ENCODE data around the gene LUC7L2.
"Not testable (repeated sequence)": the region's sequence is repeated elsewhere in the genome, so short reads cannot be mapped to it uniquely, and the experiment has no call there.

Gene LUC7L2

DNA sequence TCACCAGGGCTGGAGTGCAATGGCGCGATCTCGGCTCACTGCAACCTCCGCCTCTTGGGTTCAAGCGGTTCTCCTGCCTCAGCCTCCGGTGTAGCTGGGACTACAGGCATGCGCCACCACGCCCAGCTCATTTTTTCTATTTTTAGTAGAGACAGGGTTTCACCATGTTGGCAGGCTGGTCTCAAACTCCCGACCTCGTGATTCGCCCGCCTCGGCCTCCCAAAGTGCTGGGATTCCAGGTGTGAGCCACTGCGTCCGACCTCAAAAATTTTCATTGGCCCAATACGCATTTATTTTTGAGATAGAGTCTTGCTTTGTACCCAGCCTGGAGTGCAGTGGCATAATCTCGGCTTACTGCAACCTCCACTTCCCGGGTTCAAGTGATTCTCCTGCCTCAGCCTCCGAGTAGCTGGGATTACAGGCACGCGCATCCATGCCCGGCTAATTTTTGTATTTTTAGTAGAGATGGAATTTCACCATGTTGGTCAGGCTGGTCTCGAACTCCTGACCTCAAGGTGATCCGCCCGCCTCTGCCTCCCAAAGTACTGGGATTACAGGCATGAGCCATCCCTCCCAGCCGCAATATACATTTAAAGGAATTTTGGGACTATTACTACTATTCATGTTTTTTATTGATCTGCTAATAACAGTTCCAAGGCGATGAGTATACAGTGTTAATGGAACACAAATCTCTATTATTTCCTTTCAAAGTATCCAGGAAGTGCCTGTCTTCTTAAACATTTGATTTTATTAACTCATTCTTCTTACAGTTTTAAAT is 1.8 kb upstream of the LUC7L2 start:
- DNase-seq = not testable (repeated sequence)

- DNase-seq = peak; percentile 59
Measured at GRCh38 chr7:139358541-139359365, 941 bp upstream of the LUC7L2 start.

DNA sequence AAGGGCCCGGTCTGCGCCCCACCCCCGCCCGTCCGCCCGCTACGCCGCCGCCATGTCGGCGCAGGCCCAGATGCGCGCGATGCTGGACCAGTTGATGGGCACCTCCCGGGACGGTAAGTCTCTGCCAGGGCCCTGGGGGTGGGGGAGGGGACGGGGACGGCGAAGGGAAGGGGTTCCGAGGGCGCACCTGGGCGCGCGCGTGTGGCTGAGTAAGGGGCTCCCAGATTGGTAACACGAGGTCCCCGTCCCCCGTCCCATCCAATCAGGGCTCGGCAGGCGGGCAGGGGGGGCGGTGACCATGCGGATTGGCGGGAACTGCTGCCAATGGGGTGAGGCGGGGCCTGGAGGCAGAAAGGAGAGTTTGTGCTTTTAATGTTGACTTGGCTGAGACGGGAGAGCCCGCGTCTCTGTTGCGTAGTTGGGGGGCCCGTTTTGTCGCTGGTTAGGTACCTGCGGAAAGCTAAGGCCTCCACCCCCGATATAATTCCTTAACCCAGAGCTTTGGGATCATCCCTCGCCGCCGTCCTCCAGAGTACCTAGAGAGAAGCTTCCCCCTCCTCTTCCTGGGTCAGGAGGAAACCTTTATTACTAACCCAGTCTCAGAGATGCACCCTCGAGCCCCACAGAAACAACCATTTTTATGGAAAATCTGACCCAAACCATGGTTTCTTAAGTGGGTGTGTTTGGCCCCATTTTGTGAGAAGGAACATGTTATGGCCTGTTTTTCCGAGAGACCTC is 685 bp downstream of the LUC7L2 start:
- DNase-seq = peak; percentile 98

- DNase-seq = no peak
Measured at GRCh38 chr7:139360948-139361307, 1.2 kb downstream of the LUC7L2 start.

- no peak for DNase-seq
Measured at GRCh38 chr7:139361523-139361922, 1.8 kb downstream of the LUC7L2 start.

DNA sequence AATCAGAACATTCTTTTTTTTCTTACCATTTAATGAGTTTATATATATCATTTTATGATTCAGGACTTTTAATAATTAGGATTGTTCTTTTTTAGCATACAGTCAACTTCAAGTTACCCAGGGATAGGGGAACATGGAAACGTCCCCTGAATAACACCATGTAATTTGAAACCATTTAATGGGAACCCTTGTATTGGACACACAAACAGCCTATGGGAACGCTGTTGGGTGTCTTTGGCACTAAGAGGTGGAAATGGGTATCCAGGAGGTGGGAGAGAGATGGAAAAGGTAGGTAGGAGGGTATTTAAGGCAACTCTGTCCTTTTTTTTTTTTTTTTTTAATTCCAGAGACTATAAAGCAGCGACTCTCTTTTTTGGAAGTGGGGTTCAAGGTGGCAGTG is 2.6 kb downstream of the LUC7L2 start:
- no peak for DNase-seq

GRCh38 chr7:139362981-139363380 is 3.3 kb downstream of the LUC7L2 start:
- DNase-seq = no peak

- DNase-seq = no peak
Measured at GRCh38 chr7:139365336-139365735, 5.6 kb downstream of the LUC7L2 start.

DNA sequence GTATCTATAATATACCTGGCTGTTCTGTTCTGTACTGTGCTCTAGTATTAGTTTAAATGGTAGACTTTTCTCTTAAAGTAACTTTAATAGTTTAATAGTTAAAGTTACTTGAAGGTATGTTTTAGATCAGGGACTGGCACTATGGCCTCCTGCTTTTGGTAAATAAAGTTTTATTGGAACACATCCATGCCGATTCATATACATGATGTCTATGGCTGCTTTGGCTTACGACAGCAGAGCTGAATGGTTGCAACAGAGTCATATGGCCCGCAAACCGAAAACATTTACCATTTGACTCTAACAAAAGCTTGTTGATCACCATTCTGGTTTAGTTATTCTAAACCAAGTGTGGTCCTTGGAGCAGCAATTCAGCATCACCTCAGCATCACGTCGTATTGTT is 6.7 kb downstream of the LUC7L2 start:
- DNase-seq = no peak

DNA sequence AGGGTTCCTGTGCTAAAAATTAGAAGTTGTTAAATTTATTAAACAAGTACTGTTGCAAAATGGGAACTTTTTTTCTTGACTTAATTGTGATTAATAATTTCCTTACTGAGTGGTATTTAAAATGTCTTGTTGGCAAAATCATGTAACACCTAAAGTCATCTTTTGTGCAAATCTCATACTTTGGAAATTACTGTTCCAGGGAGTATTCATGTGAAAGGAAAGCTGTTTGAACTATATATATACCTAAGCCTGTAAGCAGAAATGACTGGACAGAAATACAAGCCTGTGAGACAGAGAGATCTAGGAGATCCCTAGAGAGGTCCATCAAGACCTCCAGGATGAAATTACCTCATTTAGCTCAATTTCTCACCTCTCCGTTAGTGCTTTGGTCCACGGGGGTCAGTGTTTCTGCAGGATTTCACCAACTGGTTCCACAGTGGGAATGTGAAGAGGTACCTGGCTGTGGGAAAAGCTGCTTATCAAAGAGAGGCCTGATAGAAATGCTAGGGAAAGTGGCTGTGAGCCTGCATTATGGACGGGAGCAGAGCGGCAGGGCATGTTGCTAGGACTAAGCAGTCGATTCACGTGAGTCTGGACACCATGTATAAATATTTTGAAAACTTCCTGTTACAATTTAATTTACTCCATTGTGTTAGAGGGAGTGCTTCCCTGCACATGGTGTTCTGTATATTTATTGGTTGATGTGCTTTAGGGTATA is 7.9 kb downstream of the LUC7L2 start:
- no peak for DNase-seq

DNA sequence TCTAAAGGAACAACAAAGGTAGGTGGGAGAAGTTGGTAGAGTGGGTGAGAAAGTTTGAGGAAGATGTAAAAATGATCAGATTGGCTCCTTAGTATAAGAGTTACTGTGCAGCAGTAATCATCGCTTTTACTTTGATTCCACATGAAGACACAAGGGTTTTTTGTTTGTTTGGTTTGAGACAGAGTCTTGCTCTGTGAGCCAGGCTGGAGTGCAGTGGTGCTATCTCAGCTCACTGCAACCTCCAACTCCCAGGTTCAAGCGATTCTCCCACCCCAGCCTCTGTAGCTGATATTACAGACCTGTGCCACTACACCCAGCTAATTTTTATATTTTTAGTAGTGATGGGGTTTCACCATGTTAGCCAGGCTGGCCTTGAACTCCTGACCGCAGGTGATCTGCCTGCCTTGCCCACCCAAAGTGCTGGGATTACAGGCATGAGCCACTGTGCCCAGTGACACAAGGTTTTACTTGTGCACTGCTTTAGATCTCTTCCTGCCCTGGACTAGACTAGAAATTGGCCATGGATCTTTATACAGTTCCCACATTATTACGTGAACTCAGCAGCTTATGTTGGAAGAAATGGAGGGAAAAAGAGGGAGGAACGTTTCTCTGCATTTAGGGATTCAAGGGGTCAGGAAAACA is 10.7 kb downstream of the LUC7L2 start:
- DNase-seq = no peak

- DNase-seq = no peak
Measured at GRCh38 chr7:139370943-139371313, 11.2 kb downstream of the LUC7L2 start.

DNA sequence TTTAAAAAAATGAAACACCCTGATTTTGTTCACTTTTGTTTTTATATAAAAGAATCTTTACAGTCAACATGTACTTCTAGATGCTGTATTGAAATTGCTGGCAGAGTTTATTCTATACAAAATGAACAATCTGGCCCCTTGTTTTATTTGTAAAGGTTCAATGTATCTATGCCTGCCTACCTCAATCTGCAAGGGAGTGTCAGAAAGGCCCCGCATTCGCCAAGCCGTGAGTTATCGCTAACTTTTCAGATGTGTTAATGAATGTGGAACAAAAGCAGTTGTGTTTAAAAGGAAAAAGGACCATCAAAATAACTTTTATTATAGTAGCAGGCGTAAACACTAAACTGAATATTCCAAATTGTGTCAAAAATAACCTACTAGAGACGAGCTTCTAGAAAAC is 14.6 kb downstream of the LUC7L2 start:
- DNase-seq = no peak

DNA sequence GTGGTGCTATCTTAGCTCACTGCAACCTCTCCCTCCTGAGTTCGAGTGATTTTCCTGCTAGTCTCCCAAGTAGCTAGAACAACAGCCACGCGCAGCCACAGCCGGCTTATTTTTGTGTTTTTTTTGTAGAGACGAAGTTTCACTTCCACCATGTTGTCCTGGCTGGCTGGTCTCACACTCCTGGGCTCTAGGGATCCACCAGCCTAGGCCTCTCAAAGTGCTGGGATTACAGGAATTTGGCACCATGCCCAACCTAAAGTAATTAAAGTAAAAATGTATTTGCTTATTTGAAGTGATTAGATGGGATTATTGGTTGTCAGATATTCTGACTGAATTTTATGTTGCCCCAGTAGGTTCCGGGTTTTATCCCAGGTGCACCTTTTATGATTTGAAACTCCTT is 22.7 kb downstream of the LUC7L2 start:
- DNase-seq = no peak

GRCh38 chr7:139384611-139385010 is 24.9 kb downstream of the LUC7L2 start:
- no peak for DNase-seq

DNA sequence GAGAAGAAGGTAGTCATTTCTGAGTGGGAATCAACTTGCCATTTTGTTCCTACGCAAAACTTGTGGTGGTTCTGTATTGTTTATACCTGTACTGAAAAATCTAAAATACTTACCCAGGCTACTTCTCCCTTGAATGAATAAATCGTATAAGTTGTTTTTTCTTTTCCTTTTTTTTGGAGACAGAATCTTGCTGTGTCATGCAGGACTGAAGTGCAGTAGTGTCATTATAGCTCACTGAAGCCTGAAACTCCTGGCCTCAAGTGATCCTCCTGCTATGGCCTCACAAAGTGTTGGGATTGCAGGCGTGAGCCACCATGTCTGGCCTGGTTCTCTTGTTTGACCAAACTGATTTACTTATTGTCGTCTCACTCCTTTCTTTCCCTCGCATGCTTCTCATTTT is 27.9 kb downstream of the LUC7L2 start:
- no peak for DNase-seq

DNA sequence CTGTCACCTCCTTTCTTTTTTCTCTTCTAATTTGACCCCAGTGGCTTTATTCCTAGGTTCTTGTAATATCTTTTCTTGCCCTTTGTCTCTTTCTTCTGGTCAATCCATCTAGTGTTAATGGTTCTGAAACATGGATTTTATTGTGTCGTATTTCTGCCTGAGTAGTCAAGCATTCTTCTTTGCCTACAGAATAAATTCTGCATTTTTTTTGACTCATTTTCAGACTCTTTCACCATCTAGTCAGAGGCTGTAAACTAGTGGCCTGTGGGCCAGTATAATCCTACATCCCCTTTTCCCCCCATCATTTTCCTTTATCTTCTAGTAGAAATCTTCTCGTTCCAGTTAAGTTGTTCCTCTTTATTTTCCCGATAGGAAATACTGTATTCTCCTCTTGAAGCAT is 29.4 kb downstream of the LUC7L2 start:
- no peak for DNase-seq

GRCh38 chr7:139389774-139390173 is 30.1 kb downstream of the LUC7L2 start:
- DNase-seq = no peak

GRCh38 chr7:139393621-139394211 is 34.0 kb downstream of the LUC7L2 start:
- DNase-seq = no peak

- peak; percentile 13 for DNase-seq
Measured at GRCh38 chr7:139394540-139394939, 34.8 kb downstream of the LUC7L2 start.

DNA sequence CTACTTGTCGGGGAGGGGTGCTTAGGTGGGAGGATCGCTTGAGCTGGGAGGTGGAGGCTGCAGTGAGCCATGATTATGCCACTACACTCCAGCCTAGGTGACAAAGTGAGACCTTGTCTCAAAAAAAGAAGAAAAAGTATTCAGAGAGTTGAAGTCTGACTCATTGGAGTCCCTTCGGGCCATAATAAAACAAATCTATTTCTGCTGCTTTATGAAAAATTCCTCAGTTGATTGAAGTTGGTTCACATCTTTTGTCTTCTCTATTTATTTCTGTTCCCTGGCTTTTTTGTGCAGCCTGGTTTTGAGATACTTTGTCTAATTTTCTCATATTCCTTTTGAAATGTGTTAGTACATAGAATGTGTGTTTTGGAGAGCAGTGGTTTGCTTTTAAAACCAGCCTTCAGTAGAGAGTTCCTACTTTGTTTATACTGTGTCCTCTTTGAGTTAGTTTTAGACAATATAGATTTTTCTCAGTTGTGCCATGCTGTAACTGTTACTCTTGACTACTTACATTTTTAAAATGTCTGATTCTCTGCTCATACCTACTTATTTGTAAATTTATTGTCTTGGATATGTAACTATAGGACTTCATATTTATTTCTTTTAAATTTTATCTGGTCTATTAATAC is 36.7 kb downstream of the LUC7L2 start:
- no peak for DNase-seq

DNA sequence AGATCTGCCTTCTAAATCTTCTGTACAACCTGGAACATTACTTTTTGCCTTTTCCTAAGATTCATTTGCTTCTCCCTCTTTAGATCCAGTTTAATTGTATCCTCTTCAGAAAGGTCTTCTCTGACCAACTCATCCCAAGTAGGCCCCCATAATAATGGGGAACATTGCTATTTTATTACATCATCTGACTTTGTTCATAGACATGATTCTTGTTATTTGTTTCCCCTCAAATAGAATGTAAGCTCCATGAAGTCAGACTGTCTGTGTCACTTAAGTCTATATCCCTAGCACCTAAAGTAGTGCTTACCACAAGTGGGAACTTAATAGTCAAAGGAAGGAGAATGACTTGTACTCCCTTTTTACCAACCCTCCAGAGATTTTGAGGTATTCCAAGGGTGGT is 37.5 kb downstream of the LUC7L2 start:
- DNase-seq = no peak
